HAP-1 (cell line): Measurements from ENCODE around the gene SMG5.
"Not testable (repeated sequence)": the region's sequence is repeated elsewhere in the genome, so short reads cannot be mapped to it uniquely, and the experiment has no call there.

Experiments used
- DNase-seq, 2 experiments: peaks; one replicate each; pipeline ENCODE4 v3.0.0-alpha.2; 2016 to 2020; ENCODE audit warnings: low spot score in 2 of 2
- H3K27me3 ChIP-seq: fragments of 250-450 bp; sonication (Bioruptor Pico); 2 replicates; pipeline ENCODE4 v1.5.1; 2020; ENCODE audit warnings: low read depth, mild to moderate bottlenecking, moderate library complexity
- H3K36me3 ChIP-seq: fragments of 250-450 bp; sonication (Bioruptor Pico); replicated peaks from 2 replicates; pipeline ENCODE4 v1.5.1; 2020; ENCODE audit warnings: mild to moderate bottlenecking
- H3K4me1 ChIP-seq: fragments of 250-450 bp; sonication (Bioruptor Pico); 2 replicates; pipeline ENCODE4 v1.5.1; 2020; ENCODE audit warnings: mild to moderate bottlenecking
- H3K4me3 ChIP-seq: fragments of 250-450 bp; sonication (Bioruptor Pico); 2 replicates; pipeline ENCODE4 v1.5.1; 2020; ENCODE audit warnings: mild to moderate bottlenecking, moderate library complexity
- H3K9me3 ChIP-seq: fragments of 250-450 bp; sonication (Bioruptor Pico); 2 replicates; pipeline ENCODE4 v1.5.1; 2020; ENCODE audit warnings: mild to moderate bottlenecking, moderate library complexity
- in situ Hi-C: fragments of 300-500 bp; cut with MboI; formaldehyde crosslinking; loops from 3 replicates; pipeline ENCODE4 v1.14.3; 2020; ENCODE audit warnings: low sequenced_read_pairs, inconsistent platforms, mixed read lengths

SMG5 gene

GRCh38 chr1:156229809-156230472 lies 52.7 kb downstream of the SMG5 start:
- H3K27me3 ChIP-seq: no peaks in the 10 kb centered on the region
- DNase-seq: peak in 1 of 2 experiments; percentile 1
- H3K36me3 ChIP-seq: peaks cover 35% of the 10 kb centered on the region
- no peaks in the 10 kb centered on the region for H3K9me3 ChIP-seq
- in situ Hi-C loops: no loop called here
- no peak overlapping the region for H3K4me3 ChIP-seq
- H3K4me1 ChIP-seq: no peaks in the 10 kb centered on the region; the same call in 1 of the 2 replicates

GRCh38 chr1:156228501-156228900 lies 54.1 kb downstream of the SMG5 start:
- in situ Hi-C loops: no loop called here
- no peaks in the 10 kb centered on the region for H3K27me3 ChIP-seq
- H3K4me3 ChIP-seq: no peak overlapping the region
- no peaks in the 10 kb centered on the region; the same call in 1 of the 2 replicates for H3K4me1 ChIP-seq
- no peaks in the 10 kb centered on the region for H3K9me3 ChIP-seq
- no peak for DNase-seq
- peaks cover 26% of the 10 kb centered on the region for H3K36me3 ChIP-seq

GRCh38 chr1:156226782-156227181 lies 55.8 kb downstream of the SMG5 start:
- Histone ChIP-seq H3K27me3 (no peaks in the 10 kb centered on the region), H3K4me3 (no peak overlapping the region), H3K9me3 (no peaks in the 10 kb centered on the region), H3K36me3 (peaks cover 37% of the 10 kb centered on the region), H3K4me1 (no peaks in the 10 kb centered on the region; the same call in 1 of the 2 replicates)
- in situ Hi-C loops: no loop called here
- DNase-seq: no peak

DNA sequence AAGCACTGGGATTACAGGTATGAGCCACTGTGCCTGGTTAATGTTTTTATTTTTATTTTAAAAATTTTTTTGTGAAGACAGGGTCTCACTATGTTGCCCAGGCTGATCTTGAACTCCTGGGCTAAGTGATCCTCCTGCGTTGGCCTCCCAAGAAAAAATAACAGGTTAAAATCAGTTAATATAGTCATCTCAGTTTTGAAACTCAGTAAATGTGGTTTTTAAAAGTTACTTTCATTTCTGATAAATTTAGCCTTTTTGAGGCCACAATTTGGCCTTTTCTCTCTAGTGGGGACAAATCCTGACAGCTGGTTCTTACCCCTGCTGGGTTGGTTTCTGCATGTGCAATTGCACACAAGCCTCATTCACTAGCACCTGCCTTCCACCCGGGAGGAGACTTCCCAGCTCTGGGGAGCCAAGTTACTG lies 56.5 kb downstream of the SMG5 start:
- in situ Hi-C loops: no loop called here
- Histone ChIP-seq H3K36me3 (peaks cover 40% of the 10 kb centered on the region), H3K4me3 (no peak overlapping the region), H3K27me3 (no peaks in the 10 kb centered on the region), H3K9me3 (no peaks in the 10 kb centered on the region), H3K4me1 (no peaks in the 10 kb centered on the region; the same call in 1 of the 2 replicates)
- peak in 1 of 2 experiments; percentile 0 for DNase-seq

- in situ Hi-C loops: no loop called here
- no peak for DNase-seq
- peaks cover 45% of the 10 kb centered on the region for H3K36me3 ChIP-seq
- H3K4me1 ChIP-seq: no peaks in the 10 kb centered on the region; the same call in 1 of the 2 replicates
- H3K4me3 ChIP-seq: no peak overlapping the region
- H3K9me3 ChIP-seq: no peaks in the 10 kb centered on the region
- H3K27me3 ChIP-seq: no peaks in the 10 kb centered on the region
These were observed 57.0 kb downstream of the SMG5 start for GRCh38 chr1:156225677-156226014.

GRCh38 chr1:156221986-156222692 lies 60.5 kb downstream of the SMG5 start:
- in situ Hi-C loops: loop anchor here (5.0 kb wide), 1 partner anchor 80 kb away; no protein-coding TSS in a partner anchor
- Histone ChIP-seq H3K4me1 (no peaks in the 10 kb centered on the region; the same call in 1 of the 2 replicates), H3K36me3 (peaks cover 43% of the 10 kb centered on the region)

GRCh38 chr1:156220226-156220625 lies 62.4 kb downstream of the SMG5 start:
- Histone ChIP-seq H3K4me3 (no peak overlapping the region), H3K36me3 (peaks cover 37% of the 10 kb centered on the region), H3K4me1 (no peaks in the 10 kb centered on the region; the same call in 1 of the 2 replicates), H3K27me3 (no peaks in the 10 kb centered on the region), H3K9me3 (no peaks in the 10 kb centered on the region)
- peak in 1 of 2 experiments; percentile 1 for DNase-seq
- in situ Hi-C loops: loop anchor here (5.0 kb wide), 1 partner anchor 78 kb away; no protein-coding TSS in a partner anchor

More at GRCh38 chr1:156221986-156222692, 60.5 kb downstream of the SMG5 start:
- Histone ChIP-seq H3K27me3 (no peaks in the 10 kb centered on the region), H3K9me3 (no peaks in the 10 kb centered on the region), H3K4me3 (no peak overlapping the region)
- DNase-seq: peak in 1 of 2 experiments; percentile 1

DNA sequence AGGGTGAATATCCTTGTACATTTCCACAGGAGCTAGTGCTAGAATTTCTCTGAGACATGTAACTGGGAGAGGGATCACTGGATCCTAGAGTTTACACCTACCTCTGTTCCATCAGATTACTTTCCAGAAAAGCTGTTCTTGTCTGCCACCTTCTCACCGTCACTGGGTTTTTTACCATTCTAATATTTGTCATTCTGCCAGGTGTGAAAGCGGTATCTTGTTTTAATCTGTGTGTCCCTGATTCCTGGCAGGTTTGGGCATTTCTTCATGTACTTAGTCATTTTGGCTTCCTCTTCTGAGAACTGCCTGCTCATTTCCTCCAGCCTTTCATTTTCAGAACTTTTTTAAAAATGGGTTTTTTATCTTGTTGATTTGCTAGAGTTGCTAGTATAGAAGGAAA lies 64.8 kb downstream of the SMG5 start:
- Histone ChIP-seq H3K27me3 (no peaks in the 10 kb centered on the region), H3K36me3 (peaks cover 29% of the 10 kb centered on the region), H3K4me3 (no peak overlapping the region), H3K4me1 (peaks cover 7% of the 10 kb centered on the region), H3K9me3 (no peaks in the 10 kb centered on the region)
- in situ Hi-C loops: no loop called here
- DNase-seq: no peak

- H3K4me3 ChIP-seq, in situ Hi-C loops, DNase-seq, H3K9me3 ChIP-seq, H3K27me3 ChIP-seq: not testable (repeated sequence)
- Histone ChIP-seq H3K4me1 (peaks cover 12% of the 10 kb centered on the region), H3K36me3 (peaks cover 30% of the 10 kb centered on the region)
These were observed 66.1 kb downstream of the SMG5 start for GRCh38 chr1:156216361-156217086.

DNA sequence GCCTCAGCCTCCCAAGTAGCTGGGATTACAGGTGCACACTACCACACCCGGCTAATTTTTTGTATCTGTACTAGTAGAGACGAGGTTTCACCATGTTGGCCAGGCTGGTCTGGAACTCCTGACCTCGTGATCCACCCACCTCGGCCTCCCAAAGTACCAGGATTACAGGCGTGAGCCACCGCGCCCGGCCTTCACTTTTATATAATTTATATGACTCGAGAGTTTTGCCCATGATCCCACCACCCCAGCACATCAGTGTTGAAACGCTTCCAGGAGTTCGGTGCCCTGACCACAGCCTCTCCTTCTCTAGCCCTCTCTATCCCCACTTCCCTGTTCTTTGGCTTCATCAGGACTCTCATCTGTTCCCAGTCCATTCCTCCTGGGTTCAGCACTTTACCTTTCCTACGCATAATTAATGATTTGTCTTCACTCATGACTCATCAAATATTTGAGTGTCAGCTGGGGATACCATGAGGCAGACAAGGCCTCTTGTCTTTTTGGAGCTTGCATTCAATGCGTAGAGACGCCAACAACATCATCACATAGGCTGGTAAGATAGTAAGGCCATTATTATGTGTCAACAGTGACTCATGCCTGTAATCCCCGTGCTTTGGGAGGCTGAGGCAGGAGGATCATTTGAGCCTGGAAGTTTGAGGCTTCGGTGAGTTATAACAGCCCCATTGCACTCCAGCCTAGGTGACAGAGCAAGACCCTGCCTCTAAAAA lies 68.4 kb downstream of the SMG5 start:
- no peak for DNase-seq
- Histone ChIP-seq H3K9me3 (no peaks in the 10 kb centered on the region), H3K36me3 (peaks cover 35% of the 10 kb centered on the region), H3K4me3 (peak overlapping the region; percentile 62), H3K4me1 (peaks cover 12% of the 10 kb centered on the region), H3K27me3 (no peaks in the 10 kb centered on the region)
- in situ Hi-C loops: no loop called here

GRCh38 chr1:156213644-156213966 lies 69.0 kb downstream of the SMG5 start:
- H3K4me3 ChIP-seq: peak overlapping the region; percentile 62
- in situ Hi-C loops: no loop called here
- H3K4me1 ChIP-seq: peaks cover 15% of the 10 kb centered on the region
- H3K9me3 ChIP-seq: no peaks in the 10 kb centered on the region
- H3K27me3 ChIP-seq: no peaks in the 10 kb centered on the region
- H3K36me3 ChIP-seq: peaks cover 38% of the 10 kb centered on the region
- no peak for DNase-seq

DNA sequence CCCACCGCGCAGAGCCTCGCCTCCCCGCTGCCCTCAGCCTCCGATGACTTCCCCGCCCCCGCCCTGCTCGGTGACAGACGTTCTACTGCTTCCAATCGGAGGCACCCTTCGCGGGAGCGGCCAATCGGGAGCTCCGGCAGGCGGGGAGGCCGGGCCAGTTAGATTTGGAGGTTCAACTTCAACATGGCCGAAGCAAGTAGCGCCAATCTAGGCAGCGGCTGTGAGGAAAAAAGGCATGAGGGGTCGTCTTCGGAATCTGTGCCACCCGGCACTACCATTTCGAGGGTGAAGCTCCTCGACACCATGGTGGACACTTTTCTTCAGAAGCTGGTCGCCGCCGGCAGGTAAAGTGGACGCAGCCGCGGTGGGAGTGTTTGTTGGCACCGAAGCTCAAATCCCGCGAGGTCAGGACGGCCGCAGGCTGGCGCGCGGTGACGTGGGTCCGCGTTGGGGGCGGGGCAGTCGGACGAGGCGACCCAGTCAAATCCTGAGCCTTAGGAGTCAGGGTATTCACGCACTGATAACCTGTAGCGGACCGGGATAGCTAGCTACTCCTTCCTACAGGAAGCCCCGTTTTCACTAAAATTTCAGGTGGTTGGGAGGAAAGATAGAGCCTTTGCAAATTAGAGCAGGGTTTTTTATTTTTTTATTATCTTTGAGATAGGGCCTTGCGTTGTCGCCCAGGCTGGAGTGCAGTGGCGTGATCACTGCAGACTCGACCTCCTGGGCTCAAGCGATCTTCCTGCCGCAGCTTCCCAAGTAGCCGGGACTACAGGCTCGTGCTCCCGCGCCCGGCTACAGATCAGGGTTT lies 69.6 kb downstream of the SMG5 start, which contains the start of gene PMF1:
TSS of gene PMF1 (plus strand) at position 175 of the 811 bp plus-strand sequence. CDS start at position 184, 9 bp downstream.
- DNase-seq: peak; percentile 94 to 98
- peak within 1 kb of the TSS; percentile 62 for H3K4me3 ChIP-seq
- peaks cover 39% of the 10 kb centered on the region for H3K36me3 ChIP-seq
- H3K9me3 ChIP-seq: no peaks in the 10 kb centered on the region
- in situ Hi-C loops: no loop called here
- H3K27me3 ChIP-seq: no peaks in the 10 kb centered on the region
- H3K4me1 ChIP-seq: peaks cover 17% of the 10 kb centered on the region
